BLaER1 (cell line): ENCODE measurements around the gene CRLF3.

ENCODE experiments used
- H3K27ac ChIP-seq: shearing (Covaris generic); formaldehyde crosslinking; 2 replicates; pipeline ENCODE4 v1.8.1; 2022
- H3K27me3 ChIP-seq: shearing (Covaris generic); formaldehyde crosslinking; 2 replicates; pipeline ENCODE4 v1.8.1; 2022
- H3K36me3 ChIP-seq: shearing (Covaris generic); formaldehyde crosslinking; 2 replicates; pipeline ENCODE4 v1.8.1; 2022
- H3K4me1 ChIP-seq: shearing (Covaris generic); formaldehyde crosslinking; 2 replicates; pipeline ENCODE4 v1.8.1; 2022
- H3K4me2 ChIP-seq: shearing (Covaris generic); formaldehyde crosslinking; 2 replicates; pipeline ENCODE4 v1.8.1; 2022
- H3K4me3 ChIP-seq: shearing (Covaris generic); formaldehyde crosslinking; 2 replicates; pipeline ENCODE4 v1.8.1; 2022
- H3K9ac ChIP-seq: shearing (Covaris generic); formaldehyde crosslinking; 2 replicates; pipeline ENCODE4 v1.8.1; 2022
- H3K9me3 ChIP-seq: shearing (Covaris generic); formaldehyde crosslinking; 2 replicates; pipeline ENCODE4 v1.8.1; 2022
- H4K20me1 ChIP-seq: shearing (Covaris generic); formaldehyde crosslinking; 2 replicates; pipeline ENCODE4 v1.8.1; 2022
- Cebpa-rat ChIP-seq: shearing (Covaris generic); IDR thresholded peaks from 2 replicates; pipeline ENCODE4 v1.8.1; 2022

The CRLF3 gene

DNA sequence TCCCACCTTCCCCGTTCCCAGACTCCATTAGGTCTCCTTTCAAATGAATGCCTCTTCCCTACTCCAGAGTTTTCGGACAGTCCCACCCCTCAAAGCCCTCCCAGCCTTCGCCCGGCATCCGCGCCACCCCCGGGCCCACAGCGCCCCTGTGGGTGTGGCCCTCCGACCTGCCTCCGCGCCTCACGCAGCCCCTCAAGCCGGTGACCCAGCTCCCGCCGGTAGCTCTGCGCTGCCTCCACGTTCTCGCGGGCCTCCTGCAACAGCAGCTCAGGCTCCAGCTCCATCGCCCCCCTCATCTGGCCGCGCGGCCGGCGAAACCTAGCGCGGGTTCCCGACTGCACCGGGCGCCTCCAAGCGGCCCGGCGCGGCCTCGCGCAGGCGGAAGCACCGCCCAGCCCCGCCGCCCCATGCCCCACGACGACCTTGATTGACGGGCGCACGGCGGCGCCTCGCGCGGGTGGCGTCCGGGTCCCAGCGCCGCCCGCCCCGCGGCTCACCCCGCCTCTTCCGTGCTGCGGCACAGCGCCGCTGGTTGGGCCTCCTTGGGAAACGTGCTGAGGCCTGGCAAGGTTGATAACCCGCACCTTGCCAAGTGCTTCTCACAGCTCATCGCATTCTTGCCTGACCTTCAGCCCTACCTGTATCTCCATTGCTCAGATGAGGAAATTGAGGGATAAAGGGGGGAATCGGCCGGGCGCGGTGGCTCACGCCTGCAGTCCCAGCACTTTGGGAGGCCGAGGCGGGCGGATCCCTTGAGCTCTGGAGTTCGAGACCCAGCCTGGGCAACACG, at the start of gene CRLF3:
Gene CRLF3, minus strand, starts transcription at position 337 of the 790 bp plus-strand sequence. Its CDS starts 41 bp downstream, at position 296.
- Histone ChIP-seq H3K27ac (peak within 1 kb of the TSS; percentile 89), H3K4me3 (peak within 1 kb of the TSS; percentile 91), H4K20me1 (peaks cover 24% of the 10 kb centered on the region), H3K9me3 (no peaks in the 10 kb centered on the region), H3K27me3 (no peaks in the 10 kb centered on the region), H3K36me3 (peaks cover 4% of the 10 kb centered on the region; the same call in 1 of the 2 replicates), H3K4me2 (peak within 1 kb of the TSS; percentile 92), H3K9ac (peak within 1 kb of the TSS; percentile 90), H3K4me1 (peaks cover 51% of the 10 kb centered on the region)
- no peak for TF ChIP-seq Cebpa-rat

DNA sequence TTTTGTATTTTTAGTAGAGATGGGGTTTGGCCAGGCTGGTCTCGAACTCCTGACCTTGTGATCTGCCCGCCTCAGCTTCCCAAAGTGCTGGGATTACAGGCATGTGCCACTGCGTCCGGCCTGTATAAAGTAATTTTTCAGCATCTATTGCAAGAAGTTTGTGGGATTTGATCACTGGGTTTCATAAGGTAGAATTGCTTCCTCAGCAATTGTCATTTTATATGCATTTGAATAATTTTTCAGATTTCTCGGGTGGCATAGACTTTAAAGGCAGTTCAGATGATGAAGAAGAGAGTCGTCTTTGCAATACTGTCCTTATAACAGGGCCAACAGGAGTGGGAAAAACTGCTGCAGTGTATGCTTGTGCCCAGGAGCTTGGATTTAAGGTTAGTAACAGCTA, 44.5 kb upstream of the CRLF3 start:
- Histone ChIP-seq H4K20me1 (no peaks in the 10 kb centered on the region), H3K36me3 (peaks cover 95% of the 10 kb centered on the region), H3K9me3 (no peaks in the 10 kb centered on the region), H3K27ac (no peak overlapping the region), H3K4me1 (no peaks in the 10 kb centered on the region), H3K4me3 (no peak overlapping the region), H3K4me2 (no peak overlapping the region), H3K9ac (no peak overlapping the region), H3K27me3 (no peaks in the 10 kb centered on the region)
- no peak for TF ChIP-seq Cebpa-rat

- no peaks in the 10 kb centered on the region for H3K27me3 ChIP-seq
- H3K27ac ChIP-seq = no peak overlapping the region
- no peaks in the 10 kb centered on the region for H3K9me3 ChIP-seq
- H3K9ac ChIP-seq = no peak overlapping the region
- no peak overlapping the region for H3K4me2 ChIP-seq
- H3K4me3 ChIP-seq = no peak overlapping the region
- H4K20me1 ChIP-seq = no peaks in the 10 kb centered on the region
- no peak for TF ChIP-seq Cebpa-rat
- no peaks in the 10 kb centered on the region for H3K4me1 ChIP-seq
- peaks cover 95% of the 10 kb centered on the region for H3K36me3 ChIP-seq
Measured at GRCh38 chr17:30864636-30865035, 40.1 kb upstream of the CRLF3 start.

- Histone ChIP-seq H3K27me3 (no peaks in the 10 kb centered on the region), H3K36me3 (peaks cover 96% of the 10 kb centered on the region), H3K9me3 (no peaks in the 10 kb centered on the region), H4K20me1 (no peaks in the 10 kb centered on the region), H3K9ac (no peak overlapping the region), H3K27ac (no peak overlapping the region), H3K4me1 (no peaks in the 10 kb centered on the region), H3K4me3 (no peak overlapping the region), H3K4me2 (no peak overlapping the region)
- no peak for TF ChIP-seq Cebpa-rat
Measured at GRCh38 chr17:30858556-30859250, 34.2 kb upstream of the CRLF3 start.

GRCh38 chr17:30854146-30854545, 29.7 kb upstream of the CRLF3 start:
- TF ChIP-seq Cebpa-rat = no peak
- H3K27me3 ChIP-seq = no peaks in the 10 kb centered on the region
- H3K36me3 ChIP-seq = peaks cover 91% of the 10 kb centered on the region
- H3K9ac ChIP-seq = no peak overlapping the region
- H4K20me1 ChIP-seq = no peaks in the 10 kb centered on the region
- H3K4me2 ChIP-seq = no peak overlapping the region
- H3K9me3 ChIP-seq = 0 out of 2 replicates have a peak, but pooled peaks cover 4% of the 10 kb centered on the region
- H3K4me1 ChIP-seq = peaks cover 1% of the 10 kb centered on the region; the same call in 1 of the 2 replicates
- H3K4me3 ChIP-seq = no peak overlapping the region
- no peak overlapping the region for H3K27ac ChIP-seq

DNA sequence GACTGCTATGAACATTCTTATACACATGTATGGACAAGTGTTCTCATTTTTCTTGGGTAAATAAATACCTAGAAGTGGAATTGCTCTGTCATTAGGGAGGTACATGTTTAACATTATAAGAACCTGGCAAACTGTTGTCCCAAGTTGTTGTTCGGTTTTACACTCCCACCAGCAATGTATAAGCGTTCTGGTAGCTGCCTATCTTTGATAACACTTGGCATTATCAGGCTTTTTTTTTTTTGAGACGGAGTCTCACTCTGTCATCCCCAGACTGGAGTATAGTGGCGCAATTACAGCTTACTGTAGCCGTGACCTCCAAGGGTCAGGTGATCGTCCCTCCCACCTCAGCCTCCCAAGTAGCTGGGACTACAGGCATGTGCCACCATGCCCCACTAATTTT, 23.5 kb upstream of the CRLF3 start:
- 0 out of 2 replicates have a peak, but pooled peaks cover 4% of the 10 kb centered on the region for H3K9me3 ChIP-seq
- no peak overlapping the region for H3K9ac ChIP-seq
- no peak for TF ChIP-seq Cebpa-rat
- H3K27ac ChIP-seq = no peak overlapping the region
- H3K27me3 ChIP-seq = no peaks in the 10 kb centered on the region
- peaks cover 96% of the 10 kb centered on the region for H3K36me3 ChIP-seq
- no peaks in the 10 kb centered on the region; the same call in 1 of the 2 replicates for H4K20me1 ChIP-seq
- peaks cover 4% of the 10 kb centered on the region; the same call in 1 of the 2 replicates for H3K4me1 ChIP-seq
- H3K4me3 ChIP-seq = no peak overlapping the region
- H3K4me2 ChIP-seq = no peak overlapping the region

GRCh38 chr17:30840771-30841170, 16.3 kb upstream of the CRLF3 start:
- Histone ChIP-seq H3K27ac (no peak overlapping the region), H3K9ac (no peak overlapping the region), H3K9me3 (no peaks in the 10 kb centered on the region), H3K4me1 (no peaks in the 10 kb centered on the region), H4K20me1 (no peaks in the 10 kb centered on the region; the same call in 1 of the 2 replicates), H3K4me3 (no peak overlapping the region), H3K36me3 (peaks cover 99% of the 10 kb centered on the region), H3K27me3 (no peaks in the 10 kb centered on the region), H3K4me2 (no peak overlapping the region)
- no peak for TF ChIP-seq Cebpa-rat

DNA sequence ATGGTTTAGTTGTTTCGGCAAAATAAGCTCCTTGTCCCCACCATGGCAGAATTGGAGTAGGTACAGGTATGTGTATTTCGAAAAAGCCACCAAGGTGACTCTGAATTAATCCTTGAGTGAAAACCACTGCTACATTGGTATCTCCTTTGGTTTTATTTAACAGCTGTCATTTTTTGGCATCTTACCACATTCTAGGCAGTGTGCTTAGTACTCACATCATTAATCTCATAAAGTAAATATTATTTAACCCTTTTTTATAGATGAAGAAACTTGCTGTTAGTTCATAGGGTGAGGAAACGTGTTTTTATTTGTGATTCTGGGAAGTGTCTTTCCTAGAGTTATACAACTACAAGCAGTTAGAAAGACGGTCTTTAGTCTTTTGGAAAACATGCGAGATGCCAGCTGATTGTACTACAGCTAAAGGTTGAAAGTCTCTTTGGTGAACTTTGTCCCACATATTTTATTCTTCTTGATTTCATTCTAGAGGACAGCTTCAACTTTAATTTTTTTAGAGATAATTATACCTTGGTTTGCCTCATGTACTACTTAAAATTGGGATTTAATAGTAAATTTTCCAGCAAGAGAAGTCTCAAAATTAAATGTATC, 13.8 kb upstream of the CRLF3 start:
- peaks cover 5% of the 10 kb centered on the region for H3K4me1 ChIP-seq
- no peaks in the 10 kb centered on the region for H3K9me3 ChIP-seq
- TF ChIP-seq Cebpa-rat = no peak
- H3K9ac ChIP-seq = no peak overlapping the region
- H3K27me3 ChIP-seq = no peaks in the 10 kb centered on the region
- no peak overlapping the region for H3K27ac ChIP-seq
- peaks cover under 1% of the 10 kb centered on the region; the same call in 1 of the 2 replicates for H4K20me1 ChIP-seq
- no peak overlapping the region for H3K4me3 ChIP-seq
- no peak overlapping the region for H3K4me2 ChIP-seq
- peaks cover 94% of the 10 kb centered on the region for H3K36me3 ChIP-seq

- TF ChIP-seq Cebpa-rat = no peak
- Histone ChIP-seq H3K4me3 (peak overlapping the region; percentile 94), H4K20me1 (peaks cover 13% of the 10 kb centered on the region), H3K9ac (peak overlapping the region; percentile 97), H3K36me3 (peaks cover 38% of the 10 kb centered on the region), H3K9me3 (no peaks in the 10 kb centered on the region), H3K4me2 (peak overlapping the region; percentile 85), H3K4me1 (peaks cover 23% of the 10 kb centered on the region), H3K27me3 (no peaks in the 10 kb centered on the region), H3K27ac (peak overlapping the region; percentile 93)
Measured at GRCh38 chr17:30832438-30833124, 8.1 kb upstream of the CRLF3 start.
